Left lung (tissue), 10 donors: Measurements from ENCODE around the gene MR1. TPM values are rescaled to one million over a fixed set of nuclear protein-coding genes. Genes with fewer than 3 reads are reported as not detected.

ENCODE experiments used
- ATAC-seq: fragments of 200-7000 bp; cut with Tn5 transposase; one replicate; pipeline ENCODE4 v1.9.1; 2020; ENCODE audit warnings: moderate library complexity
- DNase-seq, 4 donors: peaks; one replicate each; pipeline ENCODE4 v3.0.0-alpha.2; 2013 to 2020
- H3K27ac ChIP-seq, 2 donors: fragments of 200-600 bp; sonication (generic) in 1 of 2; one replicate each; pipeline versions ENCODE4 v1.5.0 to v1.8.0; 2020 to 2021
- H3K27me3 ChIP-seq, 2 donors: fragments of 200-600 bp; sonication (generic) in 1 of 2; one replicate each; pipeline versions ENCODE4 v1.5.0 to v1.8.0; 2020 to 2021
- H3K36me3 ChIP-seq, 2 donors: fragments of 200-600 bp; sonication (generic) in 1 of 2; one replicate each; pipeline versions ENCODE4 v1.5.0 to v1.8.0; 2020 to 2021
- H3K4me1 ChIP-seq, 2 donors: fragments of 200-600 bp; one replicate each; pipeline ENCODE4 v1.8.0; 2021
- H3K4me3 ChIP-seq, 2 donors: fragments of 200-600 bp; sonication (generic) in 1 of 2; one replicate each; pipeline versions ENCODE4 v1.5.0 to v1.8.0; 2020 to 2021; ENCODE audit warnings: mild to moderate bottlenecking in 1 of 2
- H3K9me3 ChIP-seq, 2 donors: fragments of 200-600 bp; sonication (generic) in 1 of 2; one replicate each; pipeline versions ENCODE4 v1.5.0 to v1.8.0; 2020 to 2021
- CTCF ChIP-seq, 2 donors: fragments of 200-600 bp; sonication (generic) in 1 of 2; IDR thresholded peaks; one replicate each; pipeline versions ENCODE4 v1.5.0 to v1.8.0; 2021; ENCODE audit warnings: antibody characterized with exemption in 2 of 2
- intact Hi-C, 2 donors: fragments of 100-400 bp; cut with DNase I; formaldehyde crosslinking; loops; one replicate each; pipeline versions ENCODE4 v1.11.2 to v1.14.2; 2022
- polyA plus RNA-seq, 6 donors: library from polyadenylated mRNA; unstranded; fragments of 120-200 nt; gene quantifications; one replicate each; pipeline ENCODE4 v1.2.1, GENCODE V29; 2013; ENCODE audit not compliant: insufficient read length in 6 of 6
- total RNA-seq, 2 donors: library from RNA; stranded (reverse); fragmentation: NEBNext Ultra II Directional; extraction: Animal tissue kit (Norgen Biotek cat#: 25700); gene quantifications; one replicate each; pipeline ENCODE4 v1.2.1, GENCODE V29; 2021
- donor health status: DM: no; HTN: yes; CAD: no.
- donor health status: DM: no; HTN: no; CAD: no.

MR1 gene
- total and polyA plus RNA-seq, 8 donors: 6.1 to 45.7 (median 7.2) TPM

DNA sequence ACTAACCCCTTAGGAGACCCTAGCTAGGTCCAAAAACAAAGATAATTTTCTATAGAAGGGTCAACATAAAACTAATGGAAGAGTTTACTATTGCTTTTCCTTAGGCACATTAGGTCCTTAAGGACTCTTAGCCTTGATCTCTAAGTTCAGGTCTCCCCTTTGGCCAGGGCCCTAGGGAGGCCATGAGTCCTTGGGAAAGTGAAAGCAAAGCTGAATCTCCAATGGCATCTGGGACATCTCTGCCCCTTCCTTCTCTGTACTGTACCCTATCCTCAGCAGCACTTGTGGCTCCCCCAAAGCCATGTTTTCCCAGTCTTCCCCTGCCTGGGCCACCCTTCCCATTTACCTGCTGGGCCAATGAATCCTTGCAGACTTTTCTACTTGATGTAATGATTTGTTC lies 69.1 kb downstream of the MR1 start:
- peaks cover 0 to 14% of the 10 kb centered on the region in 2 donors for H3K27me3 ChIP-seq
- no peak for TF ChIP-seq CTCF (IDR thresholded peaks at IDR 0.05)
- no peak overlapping the region for H3K27ac ChIP-seq
- DNase-seq (no peak), ATAC-seq (no peak)
- intact Hi-C loops: no loop called here
- H3K4me1 ChIP-seq: peaks cover 19 to 76% of the 10 kb centered on the region in 2 donors
- no peaks in the 10 kb centered on the region for H3K36me3 ChIP-seq
- H3K4me3 ChIP-seq: no peak overlapping the region
- H3K9me3 ChIP-seq: no peaks in the 10 kb centered on the region

- Histone ChIP-seq H3K4me3 (no peak overlapping the region), H3K36me3 (no peaks in the 10 kb centered on the region), H3K9me3 (no peaks in the 10 kb centered on the region), H3K27ac (peak overlapping the region in 1 of 2 donors; percentile 93), H3K27me3 (peaks cover 0 to 14% of the 10 kb centered on the region in 2 donors), H3K4me1 (peaks cover 19 to 76% of the 10 kb centered on the region in 2 donors)
- intact Hi-C loops: no loop called here
- no peak for DNase-seq
- TF ChIP-seq CTCF (IDR thresholded peaks at IDR 0.05): no peak
- no peak for ATAC-seq
These were observed 69.6 kb downstream of the MR1 start for GRCh38 chr1:181103399-181103798.

DNA sequence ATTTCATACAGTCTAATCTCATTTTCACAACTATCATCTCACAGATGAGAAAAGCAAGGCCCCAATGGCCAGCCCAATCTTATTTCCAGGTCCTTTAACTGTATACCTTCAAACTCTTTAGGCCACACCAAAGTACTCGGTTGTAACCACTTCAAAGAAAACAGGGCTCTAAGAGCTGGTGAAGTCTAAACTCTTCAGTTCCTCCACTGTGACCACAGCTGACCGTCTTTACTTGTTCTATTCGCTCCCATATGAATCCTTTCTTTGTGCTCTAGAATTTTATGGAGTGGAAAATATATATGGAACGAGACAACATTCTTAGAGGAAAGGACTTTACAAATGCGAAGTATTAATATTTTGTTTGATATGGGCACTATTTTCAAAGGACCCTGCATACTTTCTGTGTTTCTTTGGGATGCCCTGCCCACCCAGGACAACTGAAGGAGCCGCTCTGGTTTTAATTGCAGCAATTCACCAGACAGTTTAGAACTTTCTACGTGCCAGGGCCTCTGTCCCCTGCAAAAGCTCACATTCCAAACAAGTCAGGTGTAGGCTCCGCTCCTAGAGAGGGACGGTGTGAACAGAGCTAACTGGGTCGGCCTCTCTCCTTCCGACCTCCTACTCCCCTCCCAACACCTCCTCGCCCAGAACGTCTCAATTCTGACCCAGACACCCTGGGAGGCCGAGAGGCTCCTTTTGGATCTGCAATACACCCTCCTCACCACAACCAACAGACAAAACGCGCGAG lies 70.4 kb downstream of the MR1 start:
- ATAC-seq: peak; percentile 45
- intact Hi-C loops: no loop called here
- TF ChIP-seq CTCF (IDR thresholded peaks at IDR 0.05): peak in 1 of 2 donors; percentile 14

GRCh38 chr1:181104790-181105133 lies 71.0 kb downstream of the MR1 start:
- ATAC-seq: no peak
- peak overlapping the region; percentile 67 to 72 for H3K4me3 ChIP-seq
- DNase-seq: no peak
- H3K27ac ChIP-seq: peak overlapping the region; percentile 87 to 93
- H3K36me3 ChIP-seq: no peaks in the 10 kb centered on the region
- TF ChIP-seq CTCF (IDR thresholded peaks at IDR 0.05): peak in 1 of 2 donors; percentile 6
- intact Hi-C loops: no loop called here
- H3K9me3 ChIP-seq: no peaks in the 10 kb centered on the region
- H3K27me3 ChIP-seq: peaks cover 0 to 13% of the 10 kb centered on the region in 2 donors
- peaks cover 14 to 67% of the 10 kb centered on the region in 2 donors for H3K4me1 ChIP-seq

More for the DNA sequence above, 70.4 kb downstream of the MR1 start:
- DNase-seq: no peak
- peaks cover 18 to 72% of the 10 kb centered on the region in 2 donors for H3K4me1 ChIP-seq
- no peaks in the 10 kb centered on the region for H3K9me3 ChIP-seq
- H3K36me3 ChIP-seq: no peaks in the 10 kb centered on the region
- peaks cover 0 to 14% of the 10 kb centered on the region in 2 donors for H3K27me3 ChIP-seq
- peak overlapping the region; percentile 67 to 72 for H3K4me3 ChIP-seq
- H3K27ac ChIP-seq: peak overlapping the region; percentile 87 to 93

DNA sequence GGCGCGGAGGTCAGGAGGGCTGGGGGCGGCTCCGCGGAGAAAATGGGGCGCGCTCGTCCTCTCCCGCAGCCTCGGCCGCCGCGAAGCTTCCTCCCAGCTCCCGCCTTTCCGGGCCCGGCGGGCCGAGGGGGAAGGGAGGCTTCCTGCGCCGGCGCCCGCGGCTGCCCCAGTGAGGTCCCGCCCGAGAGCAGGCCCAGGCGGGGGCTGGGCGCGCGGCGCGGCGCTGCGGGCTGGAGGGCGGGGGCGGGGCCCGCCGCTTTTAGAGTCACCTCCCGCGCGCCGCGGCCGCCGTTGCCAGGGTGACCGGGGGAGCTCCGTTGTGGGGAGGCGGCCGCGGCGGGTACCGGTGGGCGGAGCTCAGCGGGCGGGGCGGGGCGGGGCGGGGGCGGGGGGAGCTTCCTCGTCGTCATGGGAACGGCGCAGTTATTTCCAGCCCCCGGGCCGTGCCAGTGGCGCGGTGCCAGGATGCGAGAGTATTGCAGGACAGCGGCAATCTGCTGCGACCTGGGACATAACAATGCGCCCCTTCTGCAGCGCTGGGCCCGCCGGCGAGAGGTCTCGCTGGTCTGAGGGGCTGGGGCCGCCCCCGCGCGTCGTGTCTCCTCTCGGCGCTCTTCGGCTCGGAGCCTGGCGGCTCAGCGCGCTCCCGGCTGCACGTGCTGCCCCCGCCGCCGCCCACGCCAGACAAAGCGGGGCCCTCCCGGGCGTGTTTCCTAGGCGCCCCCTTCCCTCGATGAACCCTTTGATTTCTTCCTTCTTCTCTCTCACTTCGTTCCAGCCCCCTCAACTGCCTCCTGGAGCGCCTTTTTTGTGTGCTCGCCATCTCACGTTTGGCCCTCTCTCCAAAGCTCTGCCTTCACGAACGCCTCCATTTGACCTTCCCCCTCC lies 71.6 kb downstream of the MR1 start:
- H3K27me3 ChIP-seq: peaks cover 0 to 11% of the 10 kb centered on the region in 2 donors
- no peak for TF ChIP-seq CTCF (IDR thresholded peaks at IDR 0.05)
- H3K36me3 ChIP-seq: no peaks in the 10 kb centered on the region
- peak overlapping the region; percentile 87 to 93 for H3K27ac ChIP-seq
- ATAC-seq: peak; percentile 94
- intact Hi-C loops: no loop called here
- DNase-seq: peak; percentile 88 to 100 (median 96)
- H3K4me3 ChIP-seq: peak overlapping the region; percentile 67 to 72
- no peaks in the 10 kb centered on the region for H3K9me3 ChIP-seq
- H3K4me1 ChIP-seq: peaks cover 14 to 61% of the 10 kb centered on the region in 2 donors
